Mesendoderm (in vitro differentiated cells): ENCODE measurements around the gene ENAM.

Experiments
- DNase-seq: peaks from one replicate; pipeline ENCODE4 v3.0.0; 2013
- H2AK5ac ChIP-seq: 2 replicates; pipeline ENCODE4 v1.6.1; 2013; ENCODE audit warnings: low read length, inconsistent platforms
- H2BK120ac ChIP-seq: 2 replicates; pipeline ENCODE4 v1.6.1; 2013; ENCODE audit warnings: low read depth, mild to moderate bottlenecking, low read length, moderate library complexity, mixed read lengths
- H2BK15ac ChIP-seq: replicated peaks from 2 replicates; pipeline ENCODE4 v1.6.1; 2013; ENCODE audit warnings: low read depth, mild to moderate bottlenecking, moderate library complexity
- H2BK5ac ChIP-seq: 2 replicates; pipeline ENCODE4 v1.6.1; 2013; ENCODE audit warnings: low read length, inconsistent platforms
- H3K18ac ChIP-seq: 2 replicates; pipeline ENCODE4 v1.6.1; 2013; ENCODE audit warnings: mild to moderate bottlenecking, low read length, mixed read lengths
- H3K23ac ChIP-seq: one replicate; pipeline ENCODE4 v1.6.1; 2013; ENCODE audit warnings: low read length
- H3K27ac ChIP-seq: 2 replicates; pipeline ENCODE4 v1.5.1; 2013; ENCODE audit warnings: low read depth, mild to moderate bottlenecking, inconsistent platforms, low read length, moderate library complexity
- H3K27me3 ChIP-seq: 2 replicates; pipeline ENCODE4 v1.6.1; 2013; ENCODE audit warnings: low read length, control low read depth, mild to moderate bottlenecking, inconsistent platforms; ENCODE audit not compliant: insufficient read depth, poor library complexity
- H3K36me3 ChIP-seq: 2 replicates; pipeline ENCODE4 v1.6.1; 2013; ENCODE audit warnings: low read length, inconsistent platforms; ENCODE audit not compliant: control insufficient read depth, insufficient read depth
- H3K4ac ChIP-seq: one replicate; pipeline ENCODE4 v1.6.1; 2013; ENCODE audit warnings: low read depth, mild to moderate bottlenecking, low read length, moderate library complexity
- H3K4me1 ChIP-seq: 2 replicates; pipeline ENCODE4 v1.6.1; 2013; ENCODE audit warnings: low read depth, low read length, inconsistent platforms; ENCODE audit not compliant: control insufficient read depth
- H3K4me2 ChIP-seq: 2 replicates; pipeline ENCODE4 v1.6.1; 2013; ENCODE audit warnings: low read length
- H3K4me3 ChIP-seq: 2 replicates; pipeline ENCODE4 v1.5.1; 2013; ENCODE audit warnings: mild to moderate bottlenecking, low read length
- H3K56ac ChIP-seq: one replicate; pipeline ENCODE4 v1.6.1; 2013; ENCODE audit warnings: low read length
- H3K79me1 ChIP-seq: 2 replicates; pipeline ENCODE4 v1.6.1; 2013; ENCODE audit warnings: low read length, inconsistent platforms
- H3K79me2 ChIP-seq: 2 replicates; pipeline ENCODE4 v1.6.1; 2013; ENCODE audit warnings: mild to moderate bottlenecking, low read length; ENCODE audit not compliant: control insufficient read depth, insufficient read depth
- H3K9ac ChIP-seq: 2 replicates; pipeline ENCODE4 v1.6.1; 2013; ENCODE audit warnings: low read length, inconsistent platforms
- H4K5ac ChIP-seq: one replicate; pipeline ENCODE4 v1.6.1; 2013; ENCODE audit warnings: low read length
- H4K8ac ChIP-seq: one replicate; pipeline ENCODE4 v1.6.1; 2013; ENCODE audit warnings: low read depth, mild to moderate bottlenecking, control low read depth, low read length, moderate library complexity
- WGBS: extraction: QIAGEN DNeasy Blood & Tissue Kit; methylation state at CpG from one replicate; pipeline ENCODE4 v1.1.7; 2013; ENCODE audit warnings: low lambda C conversion rate, missing lambda C conversion rate; ENCODE audit not compliant: insufficient coverage; ENCODE audit errors: extremely low coverage; 5-methylcytosine and 5-hydroxymethylcytosine counted together

Gene ENAM

GRCh38 chr4:70666369-70666768 lies 37.8 kb downstream of the ENAM start, which contains the start of gene JCHAIN:
JCHAIN (minus strand) TSS chr4:70666508; CDS start chr4:70666490, 18 bp downstream.
- Histone ChIP-seq H3K4me2 (no peak within 1 kb of the TSS), H3K56ac (no peak within 1 kb of the TSS)

GRCh38 chr4:70667740-70668535 lies 39.4 kb downstream of the ENAM start:
- Histone ChIP-seq H3K9ac (no peak overlapping the region), H3K23ac (no peak overlapping the region), H2BK120ac (no peak overlapping the region), H4K8ac (no peak overlapping the region), H3K56ac (no peak overlapping the region), H3K4me3 (no peak overlapping the region), H2AK5ac (no peak overlapping the region), H3K27me3 (no peaks in the 10 kb centered on the region), H2BK15ac (no peak overlapping the region), H3K79me1 (no peaks in the 10 kb centered on the region), H3K4me2 (no peak overlapping the region), H3K4ac (no peak overlapping the region), H3K18ac (no peak overlapping the region), H4K5ac (no peak overlapping the region), H3K36me3 (no peaks in the 10 kb centered on the region), H2BK5ac (no peak overlapping the region), H3K79me2 (no peaks in the 10 kb centered on the region), H3K4me1 (no peaks in the 10 kb centered on the region), H3K27ac (no peak overlapping the region)
- no CpG with 5 or more reads among the region's 3 CpGs for WGBS
- no peak for DNase-seq

More at GRCh38 chr4:70666369-70666768, 37.8 kb downstream of the ENAM start, which contains the start of gene JCHAIN:
- no peak within 1 kb of the TSS for H3K4me3 ChIP-seq
- no peak within 1 kb of the TSS for H3K27ac ChIP-seq
- no peak for DNase-seq
- H3K79me2 ChIP-seq = no peaks in the 10 kb centered on the region
- no peak within 1 kb of the TSS for H3K4ac ChIP-seq
- no peaks in the 10 kb centered on the region for H3K4me1 ChIP-seq
- no peak within 1 kb of the TSS for H4K8ac ChIP-seq
- H2BK5ac ChIP-seq = no peak within 1 kb of the TSS
- no peak within 1 kb of the TSS for H2BK120ac ChIP-seq
- H3K18ac ChIP-seq = no peak within 1 kb of the TSS
- H3K79me1 ChIP-seq = no peaks in the 10 kb centered on the region
- H3K27me3 ChIP-seq = no peaks in the 10 kb centered on the region
- H3K23ac ChIP-seq = no peak within 1 kb of the TSS
- no CpG with 5 or more reads among the region's 1 CpG for WGBS
- H3K36me3 ChIP-seq = no peaks in the 10 kb centered on the region
- no peak within 1 kb of the TSS for H2BK15ac ChIP-seq
- H4K5ac ChIP-seq = no peak within 1 kb of the TSS
- no peak within 1 kb of the TSS for H3K9ac ChIP-seq
- no peak within 1 kb of the TSS for H2AK5ac ChIP-seq

- Histone ChIP-seq H2BK5ac (no peak overlapping the region), H3K79me2 (no peaks in the 10 kb centered on the region), H2BK120ac (no peak overlapping the region), H3K23ac (no peak overlapping the region), H3K27me3 (no peaks in the 10 kb centered on the region), H3K4me3 (no peak overlapping the region), H3K4me2 (no peak overlapping the region), H4K8ac (no peak overlapping the region), H3K79me1 (no peaks in the 10 kb centered on the region), H2BK15ac (no peak overlapping the region), H4K5ac (no peak overlapping the region), H3K9ac (no peak overlapping the region), H3K4ac (no peak overlapping the region), H3K4me1 (no peaks in the 10 kb centered on the region), H3K18ac (no peak overlapping the region), H3K36me3 (no peaks in the 10 kb centered on the region), H3K27ac (no peak overlapping the region), H3K56ac (no peak overlapping the region), H2AK5ac (no peak overlapping the region)
- DNase-seq = no peak
- no CpG with 5 or more reads among the region's 5 CpGs for WGBS
Measured at GRCh38 chr4:70670332-70671014, 41.9 kb downstream of the ENAM start.

- Histone ChIP-seq H2BK120ac (no peak overlapping the region), H3K4me1 (no peaks in the 10 kb centered on the region), H3K27me3 (no peaks in the 10 kb centered on the region), H4K8ac (no peak overlapping the region), H3K4me3 (no peak overlapping the region), H2BK5ac (no peak overlapping the region), H3K27ac (no peak overlapping the region), H3K23ac (no peak overlapping the region), H3K4me2 (no peak overlapping the region), H2AK5ac (no peak overlapping the region), H3K79me1 (no peaks in the 10 kb centered on the region), H2BK15ac (no peak overlapping the region), H3K18ac (no peak overlapping the region), H3K36me3 (no peaks in the 10 kb centered on the region), H3K4ac (no peak overlapping the region), H4K5ac (no peak overlapping the region), H3K56ac (no peak overlapping the region), H3K9ac (no peak overlapping the region), H3K79me2 (no peaks in the 10 kb centered on the region)
- WGBS = no CpG with 5 or more reads among the region's 2 CpGs
- no peak for DNase-seq
Measured at GRCh38 chr4:70671091-70671490, 42.5 kb downstream of the ENAM start.

- Histone ChIP-seq H3K36me3 (no peaks in the 10 kb centered on the region), H3K4me3 (no peak overlapping the region), H2AK5ac (no peak overlapping the region), H3K27me3 (no peaks in the 10 kb centered on the region), H3K4ac (no peak overlapping the region), H3K79me2 (no peaks in the 10 kb centered on the region), H3K27ac (no peak overlapping the region), H4K5ac (no peak overlapping the region), H2BK120ac (no peak overlapping the region), H2BK15ac (no peak overlapping the region), H4K8ac (no peak overlapping the region), H3K4me1 (no peaks in the 10 kb centered on the region), H3K56ac (no peak overlapping the region), H3K23ac (no peak overlapping the region), H3K4me2 (no peak overlapping the region), H3K9ac (no peak overlapping the region), H2BK5ac (no peak overlapping the region), H3K18ac (no peak overlapping the region), H3K79me1 (no peaks in the 10 kb centered on the region)
- DNase-seq = no peak
Measured at GRCh38 chr4:70674191-70674590, 45.6 kb downstream of the ENAM start.
